ENCODE results near the gene VMP1. TPM values are rescaled to one million over a fixed set of nuclear protein-coding genes. Genes with fewer than 3 reads are reported as not detected.

VMP1 gene
- total and polyA plus RNA-seq, 2 donors (not counting 1 experiment from before 2014, with no cell fraction given): 125 to 235 TPM

- no peak for TF ChIP-seq EZH2 (IDR thresholded peaks at IDR 0.05; ENCODE audit: low read length, missing control alignments)
- no peaks in the 10 kb centered on the region for H3K9me3 ChIP-seq (ENCODE audit: control insufficient read depth, insufficient read depth, low read depth, low read length)
- H3K27me3 ChIP-seq (ENCODE audit: control insufficient read depth, insufficient read depth, low read length): no peaks in the 10 kb centered on the region
- H4K20me1 ChIP-seq (ENCODE audit: control insufficient read depth, extremely low read depth, insufficient read depth, low read length): no peaks in the 10 kb centered on the region
- DNase-seq (ENCODE audit: low read depth in 2 of 2): peak in 1 of 2 donors; percentile 35
- H3K36me3 ChIP-seq (ENCODE audit: control insufficient read depth, insufficient read depth, low read length): peaks cover 17% of the 10 kb centered on the region
- H3K79me2 ChIP-seq (ENCODE audit: control insufficient read depth, insufficient read depth, low read length): peaks cover 19% of the 10 kb centered on the region
- H3K4me3 ChIP-seq (replicated peaks in 1 of 4; ENCODE audit: control extremely low read depth in 1 of 4, insufficient read depth in 1 of 4, low read depth in 3 of 4, low read length in 4 of 4): no peak overlapping the region
- no peak overlapping the region for H3K9ac ChIP-seq (ENCODE audit: insufficient read depth, low read length)
- H3K27ac ChIP-seq (ENCODE audit: insufficient read depth, low read length): no peak overlapping the region
- no peaks in the 10 kb centered on the region for H3K4me1 ChIP-seq (ENCODE audit: control insufficient read depth, extremely low read depth, insufficient read depth, low read length)
- H3K4me2 ChIP-seq (ENCODE audit: extremely low read depth, insufficient read depth, low read length): no peak overlapping the region
- H2AFZ ChIP-seq (ENCODE audit: low read length): no peak overlapping the region
Observed at GRCh38 chr17:59688008-59688407, 19.4 kb upstream of the VMP1 start.

- Histone ChIP-seq H3K79me2 (ENCODE audit: control insufficient read depth, insufficient read depth, low read length) (peaks cover 21% of the 10 kb centered on the region), H3K27ac (ENCODE audit: insufficient read depth, low read length) (no peak overlapping the region), H3K27me3 (ENCODE audit: control insufficient read depth, insufficient read depth, low read length) (no peaks in the 10 kb centered on the region), H3K4me1 (ENCODE audit: control insufficient read depth, extremely low read depth, insufficient read depth, low read length) (no peaks in the 10 kb centered on the region), H3K4me2 (ENCODE audit: extremely low read depth, insufficient read depth, low read length) (no peak overlapping the region), H3K36me3 (ENCODE audit: control insufficient read depth, insufficient read depth, low read length) (peaks cover 18% of the 10 kb centered on the region), H2AFZ (ENCODE audit: low read length) (no peak overlapping the region), H3K9me3 (ENCODE audit: control insufficient read depth, insufficient read depth, low read depth, low read length) (no peaks in the 10 kb centered on the region), H3K4me3 (replicated peaks in 1 of 4; ENCODE audit: control extremely low read depth in 1 of 4, insufficient read depth in 1 of 4, low read depth in 3 of 4, low read length in 4 of 4) (no peak overlapping the region), H3K9ac (ENCODE audit: insufficient read depth, low read length) (no peak overlapping the region), H4K20me1 (ENCODE audit: control insufficient read depth, extremely low read depth, insufficient read depth, low read length) (no peaks in the 10 kb centered on the region)
- no peak for DNase-seq (ENCODE audit: low read depth in 2 of 2)
- TF ChIP-seq EZH2 (IDR thresholded peaks at IDR 0.05; ENCODE audit: low read length, missing control alignments): no peak
- no peak for TF ChIP-seq CTCF (conservative IDR thresholded peaks at IDR 0.05 in 1 of 2, IDR thresholded peaks at IDR 0.05 in 1 of 2; ENCODE audit: low read depth in 1 of 2, low read length in 2 of 2)
Observed at GRCh38 chr17:59688496-59688895, 19.0 kb upstream of the VMP1 start.

GRCh38 chr17:59693582-59693981 is 13.9 kb upstream of the VMP1 start:
- H3K79me2 ChIP-seq (ENCODE audit: control insufficient read depth, insufficient read depth, low read length): peaks cover 50% of the 10 kb centered on the region
- no peak overlapping the region for H3K9ac ChIP-seq (ENCODE audit: insufficient read depth, low read length)
- H3K36me3 ChIP-seq (ENCODE audit: control insufficient read depth, insufficient read depth, low read length): peaks cover 22% of the 10 kb centered on the region
- no peaks in the 10 kb centered on the region for H3K4me1 ChIP-seq (ENCODE audit: control insufficient read depth, extremely low read depth, insufficient read depth, low read length)
- H3K9me3 ChIP-seq (ENCODE audit: control insufficient read depth, insufficient read depth, low read depth, low read length): no peaks in the 10 kb centered on the region
- TF ChIP-seq CTCF (conservative IDR thresholded peaks at IDR 0.05 in 1 of 2, IDR thresholded peaks at IDR 0.05 in 1 of 2; ENCODE audit: low read depth in 1 of 2, low read length in 2 of 2) (no peak), EZH2 (IDR thresholded peaks at IDR 0.05; ENCODE audit: low read length, missing control alignments) (no peak)
- H2AFZ ChIP-seq (ENCODE audit: low read length): no peak overlapping the region
- no peaks in the 10 kb centered on the region for H4K20me1 ChIP-seq (ENCODE audit: control insufficient read depth, extremely low read depth, insufficient read depth, low read length)
- no peak overlapping the region for H3K4me2 ChIP-seq (ENCODE audit: extremely low read depth, insufficient read depth, low read length)
- H3K4me3 ChIP-seq (replicated peaks in 1 of 4; ENCODE audit: control extremely low read depth in 1 of 4, insufficient read depth in 1 of 4, low read depth in 3 of 4, low read length in 4 of 4): no peak overlapping the region
- DNase-seq (ENCODE audit: low read depth in 2 of 2): no peak
- H3K27me3 ChIP-seq (ENCODE audit: control insufficient read depth, insufficient read depth, low read length): no peaks in the 10 kb centered on the region
- no peak overlapping the region for H3K27ac ChIP-seq (ENCODE audit: insufficient read depth, low read length)
